Body of pancreas (tissue), 4 donors: ENCODE data around the gene CAMTA1.

Experiments used
- POLR2A ChIP-seq, 3 donors: fragments of 450-650 bp; IDR thresholded peaks; one replicate each; pipeline ENCODE4 v1.6.1; 2016; ENCODE audit warnings: antibody characterized with exemption in 3 of 3, mild to moderate bottlenecking in 2 of 3
- TF ChIP-seq, protein P1 (sequence below), 7 experiments: fragments of 450-650 bp in 4 of 7; fragments of 200-600 bp in 3 of 7; sonication (generic) in 3 of 7; IDR thresholded peaks; one replicate each; pipeline ENCODE4 v1.5.1; 2016 to 2019; ENCODE audit warnings: antibody characterized with exemption in 7 of 7

DNA sequence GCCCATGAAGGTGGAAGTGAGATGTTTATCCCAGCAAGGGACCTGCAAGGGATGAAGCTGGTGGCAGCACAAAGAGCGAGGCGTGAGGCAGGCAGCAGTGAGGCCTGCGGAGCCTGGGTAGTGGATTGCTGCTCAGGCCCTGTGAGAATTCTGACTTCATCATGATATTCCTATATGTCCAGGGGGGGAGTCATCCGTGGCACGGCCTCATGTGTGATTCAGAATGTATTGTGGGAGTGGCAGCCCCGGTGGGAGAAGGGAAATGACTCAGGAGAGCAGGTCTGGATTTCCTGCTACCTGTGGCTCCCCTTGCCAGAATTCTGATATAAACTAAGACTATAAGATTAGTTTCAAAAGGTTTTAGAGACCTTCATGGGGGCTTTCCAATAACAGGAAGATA lies 240.9 kb downstream of the CAMTA1 start:
- TF ChIP-seq, protein P1, sequence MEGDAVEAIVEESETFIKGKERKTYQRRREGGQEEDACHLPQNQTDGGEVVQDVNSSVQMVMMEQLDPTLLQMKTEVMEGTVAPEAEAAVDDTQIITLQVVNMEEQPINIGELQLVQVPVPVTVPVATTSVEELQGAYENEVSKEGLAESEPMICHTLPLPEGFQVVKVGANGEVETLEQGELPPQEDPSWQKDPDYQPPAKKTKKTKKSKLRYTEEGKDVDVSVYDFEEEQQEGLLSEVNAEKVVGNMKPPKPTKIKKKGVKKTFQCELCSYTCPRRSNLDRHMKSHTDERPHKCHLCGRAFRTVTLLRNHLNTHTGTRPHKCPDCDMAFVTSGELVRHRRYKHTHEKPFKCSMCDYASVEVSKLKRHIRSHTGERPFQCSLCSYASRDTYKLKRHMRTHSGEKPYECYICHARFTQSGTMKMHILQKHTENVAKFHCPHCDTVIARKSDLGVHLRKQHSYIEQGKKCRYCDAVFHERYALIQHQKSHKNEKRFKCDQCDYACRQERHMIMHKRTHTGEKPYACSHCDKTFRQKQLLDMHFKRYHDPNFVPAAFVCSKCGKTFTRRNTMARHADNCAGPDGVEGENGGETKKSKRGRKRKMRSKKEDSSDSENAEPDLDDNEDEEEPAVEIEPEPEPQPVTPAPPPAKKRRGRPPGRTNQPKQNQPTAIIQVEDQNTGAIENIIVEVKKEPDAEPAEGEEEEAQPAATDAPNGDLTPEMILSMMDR (IDR thresholded peaks at IDR 0.05) = no peak
- TF ChIP-seq POLR2A (IDR thresholded peaks at IDR 0.05) = no peak
